Measurements from ENCODE around the gene PRKAG2.

The PRKAG2 gene

GRCh38 chr7:151637781-151638261 lies 239.1 kb downstream of the PRKAG2 start:
- ChIA-PET POLR2A (no interaction called here), CTCF (no interaction called here)
- DNase-seq (ENCODE audit: extremely low spot score): no peak
- no peak for TF ChIP-seq CTCF (IDR thresholded peaks at IDR 0.05; ENCODE audit: control extremely low read depth, extremely low read depth, low read depth, missing control alignments)

GRCh38 chr7:151634643-151635042 lies 242.3 kb downstream of the PRKAG2 start:
- TF ChIP-seq CTCF (IDR thresholded peaks at IDR 0.05; ENCODE audit: control extremely low read depth, extremely low read depth, low read depth, missing control alignments): no peak
- ChIA-PET POLR2A (no interaction called here), CTCF (interaction anchor here (2.0 to 5.1 kb wide), 4 partner anchors 8 to 266 kb away, joined by 9 to 26 read pairs (median 19); no protein-coding TSS in a partner anchor)

GRCh38 chr7:151633516-151633812 lies 243.5 kb downstream of the PRKAG2 start:
- ChIA-PET CTCF (interaction anchor here (0.7 to 5.1 kb wide), 16 partner anchors 8 to 389 kb away, joined by 3 to 26 read pairs (median 5); no protein-coding TSS in a partner anchor), POLR2A (no interaction called here)
- TF ChIP-seq CTCF (IDR thresholded peaks at IDR 0.05; ENCODE audit: control extremely low read depth, extremely low read depth, low read depth, missing control alignments): no peak
- no peak for DNase-seq (ENCODE audit: extremely low spot score)

More at GRCh38 chr7:151634643-151635042, 242.3 kb downstream of the PRKAG2 start:
- no peak for DNase-seq (ENCODE audit: extremely low spot score)

GRCh38 chr7:151632750-151633515 lies 244.0 kb downstream of the PRKAG2 start:
- TF ChIP-seq CTCF (IDR thresholded peaks at IDR 0.05; ENCODE audit: control extremely low read depth, extremely low read depth, low read depth, missing control alignments): no peak
- POLR2A ChIA-PET: interaction anchor here (0.6 kb wide), 1 partner anchor 281 kb away, joined by 3 read pairs; no protein-coding TSS in a partner anchor

GRCh38 chr7:151631953-151632749 lies 244.8 kb downstream of the PRKAG2 start:
- ChIA-PET POLR2A (interaction anchor here (0.7 kb wide), 1 partner anchor 384 kb away, joined by 3 read pairs; no protein-coding TSS in a partner anchor), CTCF (interaction anchor here (0.7 to 5.1 kb wide), 29 partner anchors 7 to 1074 kb away, joined by 3 to 26 read pairs (median 3); partner anchors contain the start of gene RHEB)
- DNase-seq (ENCODE audit: extremely low spot score): peak; percentile 89

More at GRCh38 chr7:151632750-151633515, 244.0 kb downstream of the PRKAG2 start:
- CTCF ChIA-PET: interaction anchor here (0.7 to 5.1 kb wide), 23 partner anchors 8 to 1074 kb away, joined by 3 to 26 read pairs (median 3); no protein-coding TSS in a partner anchor
- DNase-seq (ENCODE audit: extremely low spot score): peak; percentile 71

More at GRCh38 chr7:151631953-151632749, 244.8 kb downstream of the PRKAG2 start:
- peak; percentile 74 for TF ChIP-seq CTCF (IDR thresholded peaks at IDR 0.05; ENCODE audit: control extremely low read depth, extremely low read depth, low read depth, missing control alignments)
